Measurements from ENCODE around the gene SERPINC1. TPM values are rescaled to one million over a fixed set of nuclear protein-coding genes. Genes with fewer than 3 reads are reported as not detected.

SERPINC1 gene
- total and polyA plus RNA-seq, 2 donors from 2014 or later, result 0.41 to 0.82 TPM

DNA sequence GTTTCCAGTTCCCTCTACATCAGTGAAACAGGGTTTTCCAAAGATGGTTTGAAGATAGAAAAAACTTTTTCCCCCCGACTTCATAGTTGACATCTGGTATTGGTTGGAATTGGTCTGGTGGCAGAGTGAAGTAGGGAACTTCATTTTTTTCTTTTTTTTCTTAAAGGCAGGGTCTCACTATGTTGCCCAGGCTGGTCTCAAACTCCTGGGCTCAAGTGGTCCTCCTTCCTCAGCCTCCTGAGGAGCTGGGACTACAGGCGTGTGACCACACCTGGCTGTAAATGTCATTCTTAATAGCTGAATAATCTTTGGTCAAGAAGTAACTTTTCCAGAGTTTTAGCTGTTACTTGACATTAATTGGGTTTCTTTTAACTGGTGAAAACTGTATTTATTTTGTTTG, 27.2 kb downstream of the SERPINC1 start:
- Histone ChIP-seq H3K36me3 (ENCODE audit: control insufficient read depth in 2 of 3, insufficient read depth in 3 of 3, low read length in 3 of 3) (peaks cover 5 to 16% (median 11%) of the 10 kb centered on the region in 3 donors), H3K9me3 (ENCODE audit: control insufficient read depth in 2 of 3, insufficient read depth in 1 of 3, low read length in 3 of 3) (no peaks in the 10 kb centered on the region), H3K9ac (ENCODE audit: low read length in 3 of 3) (no peak overlapping the region), H3K27me3 (ENCODE audit: control insufficient read depth, insufficient read depth, low read length) (no peaks in the 10 kb centered on the region), H3K27ac (ENCODE audit: low read depth in 2 of 2, low read length in 2 of 2) (no peak overlapping the region), H3K4me3 (ENCODE audit: low read length in 3 of 3) (no peak overlapping the region), H3K4me1 (ENCODE audit: control insufficient read depth in 2 of 3, insufficient read depth in 2 of 3, low read depth in 1 of 3, low read length in 3 of 3) (no peaks in the 10 kb centered on the region)
- FAIRE-seq (no peak), DNase-seq (no peak)
- TF ChIP-seq, protein P1, sequence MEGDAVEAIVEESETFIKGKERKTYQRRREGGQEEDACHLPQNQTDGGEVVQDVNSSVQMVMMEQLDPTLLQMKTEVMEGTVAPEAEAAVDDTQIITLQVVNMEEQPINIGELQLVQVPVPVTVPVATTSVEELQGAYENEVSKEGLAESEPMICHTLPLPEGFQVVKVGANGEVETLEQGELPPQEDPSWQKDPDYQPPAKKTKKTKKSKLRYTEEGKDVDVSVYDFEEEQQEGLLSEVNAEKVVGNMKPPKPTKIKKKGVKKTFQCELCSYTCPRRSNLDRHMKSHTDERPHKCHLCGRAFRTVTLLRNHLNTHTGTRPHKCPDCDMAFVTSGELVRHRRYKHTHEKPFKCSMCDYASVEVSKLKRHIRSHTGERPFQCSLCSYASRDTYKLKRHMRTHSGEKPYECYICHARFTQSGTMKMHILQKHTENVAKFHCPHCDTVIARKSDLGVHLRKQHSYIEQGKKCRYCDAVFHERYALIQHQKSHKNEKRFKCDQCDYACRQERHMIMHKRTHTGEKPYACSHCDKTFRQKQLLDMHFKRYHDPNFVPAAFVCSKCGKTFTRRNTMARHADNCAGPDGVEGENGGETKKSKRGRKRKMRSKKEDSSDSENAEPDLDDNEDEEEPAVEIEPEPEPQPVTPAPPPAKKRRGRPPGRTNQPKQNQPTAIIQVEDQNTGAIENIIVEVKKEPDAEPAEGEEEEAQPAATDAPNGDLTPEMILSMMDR (IDR thresholded peaks at IDR 0.05; ENCODE audit: borderline replicate concordance, extremely low read depth, insufficient read depth), result no peak
- intact Hi-C loops (cut with DNase I), result no loop called here

DNA sequence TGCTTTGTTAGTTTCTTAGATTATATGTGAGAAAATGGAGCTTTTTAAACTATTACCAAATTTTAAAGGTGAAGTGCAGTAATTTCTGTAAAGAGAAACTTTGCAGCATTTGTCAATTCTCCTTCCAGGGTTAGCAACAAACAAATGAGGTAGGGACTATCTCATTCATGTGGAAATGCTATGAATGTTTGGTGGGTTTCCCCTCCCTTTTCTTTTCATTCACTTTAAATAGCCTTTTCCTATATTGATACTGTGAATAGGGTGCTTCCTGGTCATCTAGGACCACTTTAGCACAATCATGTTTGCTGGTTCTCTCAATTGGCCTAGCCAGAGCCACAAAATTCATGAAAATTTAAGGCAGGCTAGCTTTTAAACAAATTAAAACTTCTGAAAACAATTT, 28.4 kb downstream of the SERPINC1 start:
- no peak overlapping the region for H3K4me3 ChIP-seq (ENCODE audit: low read length in 3 of 3)
- H3K9me3 ChIP-seq (ENCODE audit: control insufficient read depth in 2 of 3, insufficient read depth in 1 of 3, low read length in 3 of 3), result no peaks in the 10 kb centered on the region
- no peaks in the 10 kb centered on the region for H3K27me3 ChIP-seq (ENCODE audit: control insufficient read depth, insufficient read depth, low read length)
- intact Hi-C loops (cut with DNase I), result no loop called here
- no peaks in the 10 kb centered on the region for H3K4me1 ChIP-seq (ENCODE audit: control insufficient read depth in 2 of 3, insufficient read depth in 2 of 3, low read depth in 1 of 3, low read length in 3 of 3)
- no peak for FAIRE-seq
- H3K36me3 ChIP-seq (ENCODE audit: control insufficient read depth in 2 of 3, insufficient read depth in 3 of 3, low read length in 3 of 3), result peaks cover 3 to 16% (median 11%) of the 10 kb centered on the region in 3 donors
- TF ChIP-seq, protein P1 (IDR thresholded peaks at IDR 0.05; ENCODE audit: borderline replicate concordance, extremely low read depth, insufficient read depth), result no peak
- H3K9ac ChIP-seq (ENCODE audit: low read length in 3 of 3), result no peak overlapping the region
- no peak for DNase-seq
- no peak overlapping the region for H3K27ac ChIP-seq (ENCODE audit: low read depth in 2 of 2, low read length in 2 of 2)

DNA sequence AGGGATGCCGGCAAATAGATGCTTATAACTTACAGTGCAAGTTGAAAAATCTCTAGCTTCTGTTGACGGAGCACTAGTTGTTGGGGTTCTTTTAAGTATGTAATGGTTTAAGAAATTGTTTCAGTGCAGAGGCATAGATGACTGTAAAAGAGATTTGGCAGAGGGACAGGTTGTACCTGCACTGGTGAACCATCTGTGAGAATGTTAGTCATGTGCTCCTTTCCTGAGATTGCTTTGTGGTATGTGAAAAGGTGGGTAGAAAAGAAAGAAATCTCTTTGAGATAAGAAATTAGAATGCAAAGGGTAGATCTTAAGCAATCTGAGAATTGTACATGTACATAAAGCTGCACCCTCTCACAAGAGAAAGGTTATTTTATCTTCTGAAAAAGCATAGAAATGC, 29.5 kb downstream of the SERPINC1 start:
- TF ChIP-seq, protein P1 (IDR thresholded peaks at IDR 0.05; ENCODE audit: borderline replicate concordance, extremely low read depth, insufficient read depth), result no peak
- Histone ChIP-seq H3K27ac (ENCODE audit: low read depth in 2 of 2, low read length in 2 of 2) (no peak overlapping the region), H3K9me3 (ENCODE audit: control insufficient read depth in 2 of 3, insufficient read depth in 1 of 3, low read length in 3 of 3) (no peaks in the 10 kb centered on the region), H3K27me3 (ENCODE audit: control insufficient read depth, insufficient read depth, low read length) (no peaks in the 10 kb centered on the region), H3K4me1 (ENCODE audit: control insufficient read depth in 2 of 3, insufficient read depth in 2 of 3, low read depth in 1 of 3, low read length in 3 of 3) (no peaks in the 10 kb centered on the region), H3K9ac (ENCODE audit: low read length in 3 of 3) (no peak overlapping the region), H3K36me3 (ENCODE audit: control insufficient read depth in 2 of 3, insufficient read depth in 3 of 3, low read length in 3 of 3) (peaks cover 3 to 16% (median 11%) of the 10 kb centered on the region in 3 donors), H3K4me3 (ENCODE audit: low read length in 3 of 3) (no peak overlapping the region)
- DNase-seq (no peak), FAIRE-seq (no peak)
- intact Hi-C loops (cut with DNase I), result no loop called here

All from kidney (tissue), 14 donors.